Activated CD4-positive, alpha-beta T cell treated with anti-CD3 and anti-CD28 coated beads, Interleukin-2, amount 50 U/mL, for 4 hours (primary cell): ENCODE results near the gene SMIM29.
"Not testable (repeated sequence)": the region's sequence is repeated elsewhere in the genome, so short reads cannot be mapped to it uniquely, and the experiment has no call there.

Experiments used
- DNase-seq, 2 experiments: peaks; one replicate each; pipeline ENCODE4 v3.0.0-alpha.2; 2020

SMIM29 gene

GRCh38 chr6:34248727-34249468, at the start of gene SMIM29:
TSS of gene SMIM29 (minus strand) at chr6:34249006. CDS start at chr6:34247791, 1,215 bp downstream.
- peak; percentile 95 to 96 for DNase-seq

GRCh38 chr6:34295721-34296120, 46.9 kb upstream of the SMIM29 start:
- no peak for DNase-seq

GRCh38 chr6:34292954-34293353, 44.1 kb upstream of the SMIM29 start:
- no peak for DNase-seq

- no peak for DNase-seq
Measured at GRCh38 chr6:34289137-34289536, 40.3 kb upstream of the SMIM29 start.

- no peak for DNase-seq
Measured at GRCh38 chr6:34288581-34288980, 39.8 kb upstream of the SMIM29 start.

GRCh38 chr6:34285448-34286164, 36.8 kb upstream of the SMIM29 start:
- no peak for DNase-seq

GRCh38 chr6:34284563-34285447, 36.0 kb upstream of the SMIM29 start:
- no peak for DNase-seq

GRCh38 chr6:34281702-34282334, 33.0 kb upstream of the SMIM29 start:
- no peak for DNase-seq

GRCh38 chr6:34280216-34280615, 31.4 kb upstream of the SMIM29 start:
- no peak for DNase-seq

- no peak for DNase-seq
Measured at GRCh38 chr6:34278833-34279232, 30.0 kb upstream of the SMIM29 start.

- DNase-seq, result no peak
Measured at GRCh38 chr6:34277763-34278112, 28.9 kb upstream of the SMIM29 start.

- no peak for DNase-seq
Measured at GRCh38 chr6:34276881-34277762, 28.3 kb upstream of the SMIM29 start.

- DNase-seq, result no peak
Measured at GRCh38 chr6:34276191-34276590, 27.4 kb upstream of the SMIM29 start.

- DNase-seq, result no peak
Measured at GRCh38 chr6:34275128-34275804, 26.5 kb upstream of the SMIM29 start.

- DNase-seq, result no peak
Measured at GRCh38 chr6:34274129-34274528, 25.3 kb upstream of the SMIM29 start.

- no peak for DNase-seq
Measured at GRCh38 chr6:34273242-34273805, 24.5 kb upstream of the SMIM29 start.

- DNase-seq, result no peak
Measured at GRCh38 chr6:34272013-34272926, 23.5 kb upstream of the SMIM29 start.

GRCh38 chr6:34269658-34270341, 21.0 kb upstream of the SMIM29 start:
- DNase-seq, result not testable (repeated sequence)

GRCh38 chr6:34269132-34269531, 20.3 kb upstream of the SMIM29 start:
- not testable (repeated sequence) for DNase-seq
